Measurements from ENCODE around the gene SPINK2.

The SPINK2 gene

GRCh38 chr4:56860781-56861180 lies 39.3 kb upstream of the SPINK2 start:
- Histone ChIP-seq H3K27me3 (ENCODE audit: control insufficient read depth, insufficient read depth, low read length) (no peaks in the 10 kb centered on the region), H2AFZ (no peak overlapping the region), H3K79me2 (no peaks in the 10 kb centered on the region), H3K4me2 (ENCODE audit: low read length) (no peak overlapping the region), H3K4me1 (no peaks in the 10 kb centered on the region), H3K9ac (no peak overlapping the region), H3K4me3 (ENCODE audit: low read depth, low read length) (no peak overlapping the region), H3K9me3 (ENCODE audit: control insufficient read depth, low read length) (no peaks in the 10 kb centered on the region), H3K27ac (no peak overlapping the region), H3K36me3 (ENCODE audit: control insufficient read depth, insufficient read depth, low read length) (no peaks in the 10 kb centered on the region)
- no peak for TF ChIP-seq CTCF (IDR thresholded peaks at IDR 0.05)

- H3K9me3 ChIP-seq (ENCODE audit: control insufficient read depth, low read length) = no peaks in the 10 kb centered on the region
- H2AFZ ChIP-seq = no peak overlapping the region
- no peaks in the 10 kb centered on the region for H3K79me2 ChIP-seq
- TF ChIP-seq CTCF (IDR thresholded peaks at IDR 0.05) = no peak
- H3K4me2 ChIP-seq (ENCODE audit: low read length) = no peak overlapping the region
- H3K9ac ChIP-seq = no peak overlapping the region
- H3K27me3 ChIP-seq (ENCODE audit: control insufficient read depth, insufficient read depth, low read length) = no peaks in the 10 kb centered on the region
- no peak overlapping the region for H3K4me3 ChIP-seq (ENCODE audit: low read depth, low read length)
- no peak overlapping the region for H3K27ac ChIP-seq
- H3K4me1 ChIP-seq = no peaks in the 10 kb centered on the region
- H3K36me3 ChIP-seq (ENCODE audit: control insufficient read depth, insufficient read depth, low read length) = no peaks in the 10 kb centered on the region
Observed at GRCh38 chr4:56859841-56860240, 38.3 kb upstream of the SPINK2 start.

DNA sequence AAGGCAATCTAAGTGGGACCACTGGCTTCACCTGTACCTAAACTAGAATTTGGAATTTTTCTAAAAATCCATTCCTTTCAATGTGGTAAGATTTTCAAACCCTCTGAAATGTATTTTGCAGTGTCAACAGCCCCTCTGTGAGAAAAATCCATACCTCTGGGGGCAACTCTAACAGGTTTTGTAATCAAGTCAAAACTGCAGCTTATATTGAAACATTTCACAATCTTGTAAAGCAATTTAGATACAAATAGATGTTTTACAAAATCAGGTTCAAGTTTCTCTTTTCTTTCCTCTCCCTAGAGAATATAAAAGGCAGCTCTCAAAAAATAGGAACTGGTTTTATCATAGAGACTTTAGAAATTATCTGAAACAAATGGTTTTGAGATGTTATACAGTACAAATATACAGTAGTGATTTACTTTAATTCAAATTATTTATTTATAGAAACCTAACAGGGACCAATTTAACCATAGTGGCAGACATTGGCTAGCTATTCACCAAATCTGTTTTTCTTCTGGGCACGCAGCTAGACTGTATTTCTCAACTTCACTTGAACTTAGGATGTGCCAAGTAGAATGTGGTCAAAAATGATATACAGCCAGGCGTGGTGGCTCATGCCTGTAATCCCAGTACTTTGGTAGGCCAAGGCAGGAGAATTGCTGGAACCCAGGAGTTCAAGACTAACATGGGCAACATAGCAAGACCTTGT lies 36.3 kb upstream of the SPINK2 start:
- H3K9ac ChIP-seq = no peak overlapping the region
- TF ChIP-seq CTCF (IDR thresholded peaks at IDR 0.05) = no peak

GRCh38 chr4:56856656-56857055 lies 35.2 kb upstream of the SPINK2 start:
- no peaks in the 10 kb centered on the region for H3K79me2 ChIP-seq
- no peaks in the 10 kb centered on the region for H3K36me3 ChIP-seq (ENCODE audit: control insufficient read depth, insufficient read depth, low read length)
- H3K27ac ChIP-seq = no peak overlapping the region
- H2AFZ ChIP-seq = no peak overlapping the region
- no peak overlapping the region for H3K9ac ChIP-seq
- TF ChIP-seq CTCF (IDR thresholded peaks at IDR 0.05) = no peak
- H3K4me3 ChIP-seq (ENCODE audit: low read depth, low read length) = no peak overlapping the region
- no peak overlapping the region for H3K4me2 ChIP-seq (ENCODE audit: low read length)
- no peaks in the 10 kb centered on the region for H3K27me3 ChIP-seq (ENCODE audit: control insufficient read depth, insufficient read depth, low read length)
- H3K9me3 ChIP-seq (ENCODE audit: control insufficient read depth, low read length) = no peaks in the 10 kb centered on the region
- no peaks in the 10 kb centered on the region for H3K4me1 ChIP-seq

More for the DNA sequence above, 36.3 kb upstream of the SPINK2 start:
- no peaks in the 10 kb centered on the region for H3K9me3 ChIP-seq (ENCODE audit: control insufficient read depth, low read length)
- H3K27ac ChIP-seq = no peak overlapping the region
- H3K4me1 ChIP-seq = no peaks in the 10 kb centered on the region
- H3K79me2 ChIP-seq = no peaks in the 10 kb centered on the region
- no peaks in the 10 kb centered on the region for H3K27me3 ChIP-seq (ENCODE audit: control insufficient read depth, insufficient read depth, low read length)
- no peaks in the 10 kb centered on the region for H3K36me3 ChIP-seq (ENCODE audit: control insufficient read depth, insufficient read depth, low read length)
- no peak overlapping the region for H3K4me2 ChIP-seq (ENCODE audit: low read length)
- no peak overlapping the region for H2AFZ ChIP-seq
- no peak overlapping the region for H3K4me3 ChIP-seq (ENCODE audit: low read depth, low read length)

- no peak overlapping the region for H3K4me2 ChIP-seq (ENCODE audit: low read length)
- H3K79me2 ChIP-seq = no peaks in the 10 kb centered on the region
- TF ChIP-seq CTCF (IDR thresholded peaks at IDR 0.05) = no peak
- no peak overlapping the region for H3K4me3 ChIP-seq (ENCODE audit: low read depth, low read length)
- H3K4me1 ChIP-seq = no peaks in the 10 kb centered on the region
- no peak overlapping the region for H2AFZ ChIP-seq
- no peaks in the 10 kb centered on the region for H3K9me3 ChIP-seq (ENCODE audit: control insufficient read depth, low read length)
- no peak overlapping the region for H3K27ac ChIP-seq
- no peak overlapping the region for H3K9ac ChIP-seq
- no peaks in the 10 kb centered on the region for H3K36me3 ChIP-seq (ENCODE audit: control insufficient read depth, insufficient read depth, low read length)
- no peaks in the 10 kb centered on the region for H3K27me3 ChIP-seq (ENCODE audit: control insufficient read depth, insufficient read depth, low read length)
Observed at GRCh38 chr4:56850910-56851309, 29.4 kb upstream of the SPINK2 start.

Data from parathyroid adenoma (tissue), 2 donors.